HG03196 (cell line): Measurements from ENCODE around the gene KLK8.

Experiments used
- ATAC-seq: cut with Tn5 transposase; IDR thresholded peaks from one replicate; pipeline ENCODE4 v1.9.1; 2021; ENCODE audit not compliant: unreplicated experiment

The KLK8 gene

GRCh38 chr19:50957587-50957986 is 43.8 kb downstream of the KLK8 start:
- ATAC-seq: no peak

DNA sequence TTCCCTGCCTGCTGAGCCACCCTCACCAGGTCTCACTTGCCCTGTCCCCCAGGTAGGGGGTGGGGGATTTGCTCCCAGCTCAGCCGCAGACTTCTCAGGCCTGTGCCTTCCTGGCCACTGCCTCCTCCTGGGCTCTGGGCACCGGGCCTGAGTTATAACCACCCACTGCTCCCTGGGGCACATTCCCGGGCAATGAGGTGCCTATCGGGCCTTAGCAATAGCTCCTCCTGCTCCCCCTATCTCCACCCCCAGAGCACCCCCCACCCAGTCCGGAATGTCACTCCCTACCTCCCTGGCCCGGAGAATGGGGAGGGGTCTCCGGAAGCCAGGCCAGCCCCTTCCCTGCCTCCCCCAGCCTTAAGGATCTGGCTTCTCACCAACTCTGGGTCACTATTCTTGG is 48.5 kb downstream of the KLK8 start, which contains the start of gene KLK5:
KLK5 (minus strand) TSS at position 129 of the 400 bp plus-strand sequence. CDS start 381 bp downstream, outside the sequence.
- ATAC-seq: no peak

DNA sequence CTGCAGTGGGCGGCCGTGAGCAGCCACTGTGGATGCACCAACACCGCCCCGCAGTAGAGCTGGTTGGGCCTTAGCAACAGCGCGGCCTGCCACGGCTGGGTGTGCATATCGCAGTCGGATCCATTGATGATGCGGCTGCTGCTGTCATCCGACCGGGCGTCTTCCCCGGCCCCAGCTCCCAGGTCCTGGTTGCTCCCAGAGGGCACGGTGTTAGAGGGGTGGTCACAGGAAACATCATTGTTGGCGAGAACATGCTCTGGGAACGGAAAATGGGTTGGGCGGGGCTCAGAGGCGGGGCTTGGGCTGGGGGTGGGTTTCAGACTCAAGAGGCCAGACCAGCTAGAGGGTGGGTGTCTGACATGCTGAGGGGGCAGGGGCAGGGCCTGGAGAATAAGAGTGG is 51.5 kb downstream of the KLK8 start:
- ATAC-seq: no peak

- no peak for ATAC-seq
Observed at GRCh38 chr19:50947123-50947522, 54.3 kb downstream of the KLK8 start.
